Measurements from ENCODE around the gene SYNM. TPM values are rescaled to one million over a fixed set of nuclear protein-coding genes. Genes with fewer than 3 reads are reported as not detected.

Gene SYNM
- total RNA-seq, 4 donors from 2014 or later, result 4.7 to 32.8 (median 10.7) TPM

DNA sequence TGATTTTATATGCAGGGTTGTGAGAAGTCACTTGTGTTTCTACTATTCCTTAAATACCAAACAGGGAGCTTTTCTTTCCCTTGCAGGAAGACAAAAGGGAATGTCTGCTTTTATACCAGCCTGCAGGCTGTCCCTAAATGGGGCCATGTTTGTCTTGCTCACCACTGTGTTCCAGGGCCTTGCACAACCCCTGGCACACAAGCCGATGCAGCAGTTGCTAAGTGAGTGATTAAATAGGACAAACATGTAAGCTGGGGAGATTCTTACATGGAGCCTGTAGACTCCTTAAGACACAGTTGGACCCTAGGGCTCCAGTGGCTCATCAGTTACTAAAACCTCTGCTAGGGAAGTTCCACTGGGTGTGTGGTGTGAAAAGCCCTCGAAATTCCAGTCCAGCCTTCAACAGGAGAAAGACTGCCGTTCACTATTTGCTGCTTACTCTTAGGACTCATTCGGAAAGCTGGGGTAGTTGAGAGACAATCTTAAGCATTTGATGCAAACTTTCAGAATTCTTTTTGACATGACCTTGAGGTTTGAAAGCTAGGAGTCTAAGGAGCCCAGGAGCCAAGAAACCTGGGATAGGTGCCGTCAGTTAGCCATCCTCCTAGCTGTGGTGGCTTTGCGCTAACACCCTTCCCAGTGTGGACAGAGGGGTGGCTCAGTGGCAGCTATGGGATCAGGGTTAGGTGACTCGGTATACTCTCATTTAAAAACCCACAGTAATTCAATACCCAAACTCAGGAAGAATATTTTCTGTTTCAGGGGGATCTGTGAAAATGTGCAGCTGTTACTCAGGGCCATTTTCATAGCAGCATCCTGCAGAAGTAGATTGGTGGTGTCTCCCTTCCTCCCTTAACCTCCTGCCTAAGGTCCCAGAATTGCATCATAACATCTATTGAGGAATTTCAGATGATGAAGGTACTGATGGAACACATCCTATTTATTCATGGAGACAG, 39.1 kb downstream of the SYNM start:
- TF ChIP-seq CTCF (IDR thresholded peaks at IDR 0.05) (no peak), POLR2A (IDR thresholded peaks at IDR 0.05) (no peak)
- H3K4me3 ChIP-seq (ENCODE audit: low read depth, poor library complexity, severe bottlenecking), result no peak overlapping the region
- peak; percentile 59 to 94 for DNase-seq (ENCODE audit: low spot score in 2 of 2)
- 68 to 78% methylated on average over 7 of the region's 7 CpGs for WGBS, 2 donors
- intact Hi-C loops (cut with DNase I; ENCODE audit: low total_unique reads), result no loop called here

DNA sequence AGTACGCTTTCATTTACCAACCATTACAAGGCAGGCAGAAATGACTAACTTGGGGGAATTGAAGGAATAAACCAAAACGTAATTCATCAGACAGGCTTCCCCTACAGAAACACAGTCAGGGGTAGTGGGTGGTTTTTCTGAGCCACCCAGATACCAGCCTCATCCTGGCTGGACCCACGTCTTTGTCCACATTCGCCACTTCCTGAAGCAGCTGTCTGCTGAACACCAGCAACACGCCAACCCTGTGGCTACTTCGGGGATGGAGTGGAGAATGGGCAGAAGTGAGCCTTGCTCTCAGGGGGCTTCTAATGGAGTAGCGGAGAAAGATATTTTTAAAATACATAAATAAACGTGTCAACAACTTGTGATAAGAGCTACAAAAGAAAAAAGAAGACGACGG, 40.1 kb downstream of the SYNM start:
- 86 to 91% methylated on average over 10 of the region's 10 CpGs for WGBS, 2 donors
- DNase-seq (ENCODE audit: low spot score in 2 of 2), result no peak
- no peak overlapping the region for H3K4me3 ChIP-seq (ENCODE audit: low read depth, poor library complexity, severe bottlenecking)
- TF ChIP-seq CTCF (IDR thresholded peaks at IDR 0.05) (no peak), POLR2A (IDR thresholded peaks at IDR 0.05) (no peak)
- intact Hi-C loops (cut with DNase I; ENCODE audit: low total_unique reads), result no loop called here

- peak in 1 of 2 donors; percentile 56 for DNase-seq (ENCODE audit: low spot score in 2 of 2)
- no peak for TF ChIP-seq CTCF (IDR thresholded peaks at IDR 0.05)
- no peak for TF ChIP-seq POLR2A (IDR thresholded peaks at IDR 0.05)
- no peak overlapping the region for H3K4me3 ChIP-seq (ENCODE audit: low read depth, poor library complexity, severe bottlenecking)
- WGBS, 2 donors, result 95 to 99% methylated on average over 6 of the region's 6 CpGs
- intact Hi-C loops (cut with DNase I; ENCODE audit: low total_unique reads), result no loop called here
Measured at GRCh38 chr15:99145778-99146177, 40.9 kb downstream of the SYNM start.

GRCh38 chr15:99146661-99147060, 41.8 kb downstream of the SYNM start:
- intact Hi-C loops (cut with DNase I; ENCODE audit: low total_unique reads), result no loop called here
- no peak for DNase-seq (ENCODE audit: low spot score in 2 of 2)
- H3K4me3 ChIP-seq (ENCODE audit: low read depth, poor library complexity, severe bottlenecking), result no peak overlapping the region
- 93 to 97% methylated on average over 5 of the region's 5 CpGs for WGBS, 2 donors
- no peak for TF ChIP-seq POLR2A (IDR thresholded peaks at IDR 0.05)
- no peak for TF ChIP-seq CTCF (IDR thresholded peaks at IDR 0.05)

GRCh38 chr15:99148851-99149276, 44.0 kb downstream of the SYNM start:
- intact Hi-C loops (cut with DNase I; ENCODE audit: low total_unique reads), result no loop called here
- 71 to 81% methylated on average over 7 of the region's 7 CpGs for whole genome bisulfite sequencing, 2 donors
- peak in 1 of 2 donors; percentile 80 for DNase-seq (ENCODE audit: low spot score in 2 of 2)
- H3K4me3 ChIP-seq (ENCODE audit: low read depth, poor library complexity, severe bottlenecking), result no peak overlapping the region
- no peak for TF ChIP-seq CTCF (IDR thresholded peaks at IDR 0.05)
- no peak for TF ChIP-seq POLR2A (IDR thresholded peaks at IDR 0.05)
